WERI-Rb-1 (cell line): ENCODE results near the gene TUBB3.

Experiments
- DNase-seq: peaks from one replicate; pipeline ENCODE4 v3.0.0-alpha.2; 2020
- H3K27ac ChIP-seq: fragments of 250-450 bp; sonication (Bioruptor Pico); 2 replicates; pipeline ENCODE4 v1.5.1; 2020; ENCODE audit warnings: mild to moderate bottlenecking, moderate library complexity
- H3K27me3 ChIP-seq: fragments of 250-450 bp; sonication (Bioruptor Pico); 2 replicates; pipeline ENCODE4 v1.5.1; 2021; ENCODE audit warnings: mild to moderate bottlenecking, low read depth, moderate library complexity; ENCODE audit not compliant: insufficient read depth, severe bottlenecking
- H3K36me3 ChIP-seq: fragments of 250-450 bp; sonication (Bioruptor Pico); 2 replicates; pipeline ENCODE4 v1.5.1; 2020; ENCODE audit warnings: mild to moderate bottlenecking, moderate library complexity
- H3K4me3 ChIP-seq: 2 replicates; pipeline ENCODE4 v1.5.1; 2011; ENCODE audit warnings: low read depth, mild to moderate bottlenecking, control low read depth, low read length
- H3K9me3 ChIP-seq: fragments of 250-450 bp; sonication (Bioruptor Pico); 2 replicates; pipeline ENCODE4 v1.5.1; 2021; ENCODE audit warnings: mild to moderate bottlenecking, moderate library complexity; ENCODE audit not compliant: severe bottlenecking
- CTCF ChIP-seq: IDR thresholded peaks from 2 replicates; pipeline ENCODE4 v1.5.1; 2011; ENCODE audit warnings: low read depth, mild to moderate bottlenecking, control low read depth, inconsistent platforms, low read length

TUBB3 gene

GRCh38 chr16:89883346-89884040 is 39.6 kb upstream of the TUBB3 start:
- no peak overlapping the region for H3K4me3 ChIP-seq
- H3K9me3 ChIP-seq: no peaks in the 10 kb centered on the region
- H3K27ac ChIP-seq: no peak overlapping the region
- no peaks in the 10 kb centered on the region for H3K27me3 ChIP-seq
- no peak for DNase-seq
- H3K36me3 ChIP-seq: 0 out of 2 replicates have a peak, but pooled peaks cover 3% of the 10 kb centered on the region
- TF ChIP-seq CTCF: no peak

- H3K27me3 ChIP-seq: no peaks in the 10 kb centered on the region
- H3K36me3 ChIP-seq: 0 out of 2 replicates have a peak, but pooled peaks cover 3% of the 10 kb centered on the region
- no peaks in the 10 kb centered on the region for H3K9me3 ChIP-seq
- no peak for TF ChIP-seq CTCF
- DNase-seq: no peak
- H3K27ac ChIP-seq: no peak overlapping the region
- no peak overlapping the region for H3K4me3 ChIP-seq
Observed at GRCh38 chr16:89884041-89884421, 39.1 kb upstream of the TUBB3 start.

GRCh38 chr16:89887243-89887642 is 35.9 kb upstream of the TUBB3 start:
- H3K27ac ChIP-seq: no peak overlapping the region
- no peaks in the 10 kb centered on the region for H3K9me3 ChIP-seq
- 0 out of 2 replicates have a peak, but pooled peaks cover 3% of the 10 kb centered on the region for H3K36me3 ChIP-seq
- H3K27me3 ChIP-seq: no peaks in the 10 kb centered on the region
- DNase-seq: no peak
- H3K4me3 ChIP-seq: no peak overlapping the region
- TF ChIP-seq CTCF: no peak

- H3K27me3 ChIP-seq: no peaks in the 10 kb centered on the region
- TF ChIP-seq CTCF: no peak
- no peak overlapping the region for H3K27ac ChIP-seq
- H3K4me3 ChIP-seq: no peak overlapping the region
- no peaks in the 10 kb centered on the region for H3K9me3 ChIP-seq
- DNase-seq: no peak
- 0 out of 2 replicates have a peak, but pooled peaks cover 3% of the 10 kb centered on the region for H3K36me3 ChIP-seq
Observed at GRCh38 chr16:89890200-89890599, 32.9 kb upstream of the TUBB3 start.

- no peak overlapping the region for H3K27ac ChIP-seq
- H3K4me3 ChIP-seq: no peak overlapping the region
- no peak for TF ChIP-seq CTCF
- 0 out of 2 replicates have a peak, but pooled peaks cover under 1% of the 10 kb centered on the region for H3K36me3 ChIP-seq
- no peaks in the 10 kb centered on the region for H3K27me3 ChIP-seq
- no peaks in the 10 kb centered on the region for H3K9me3 ChIP-seq
- DNase-seq: no peak
Observed at GRCh38 chr16:89890886-89891657, 32.1 kb upstream of the TUBB3 start.
